ENCODE results near the gene TJP1.
"Not testable (repeated sequence)": the region's sequence is repeated elsewhere in the genome, so short reads cannot be mapped to it uniquely, and the experiment has no call there.

Gene TJP1

GRCh38 chr15:29700296-29700695, 122.0 kb downstream of the TJP1 start:
- DNase-seq (ENCODE audit: low read depth): no peak

DNA sequence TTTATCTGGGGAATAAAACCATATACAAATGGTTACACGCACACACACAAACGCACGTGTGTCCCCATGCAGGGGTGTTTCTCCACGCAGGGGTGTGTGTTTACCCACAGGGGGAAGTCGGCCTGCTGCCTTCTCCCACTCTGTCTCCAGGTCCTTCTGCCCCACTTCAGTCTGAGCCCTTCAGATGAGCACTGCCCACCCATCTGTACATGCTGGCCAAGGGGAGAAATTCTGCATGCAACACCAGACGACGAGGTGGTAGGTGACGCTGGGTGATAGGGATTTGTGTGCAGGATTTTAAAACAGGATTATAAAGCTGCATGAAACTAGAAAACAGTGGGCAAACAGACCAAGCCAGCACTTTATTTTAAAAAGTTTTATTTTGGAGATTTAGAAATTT, 122.5 kb downstream of the TJP1 start:
- DNase-seq (ENCODE audit: low read depth): no peak

GRCh38 chr15:29698030-29698701, 124.1 kb downstream of the TJP1 start:
- no peak for DNase-seq (ENCODE audit: low read depth)

DNA sequence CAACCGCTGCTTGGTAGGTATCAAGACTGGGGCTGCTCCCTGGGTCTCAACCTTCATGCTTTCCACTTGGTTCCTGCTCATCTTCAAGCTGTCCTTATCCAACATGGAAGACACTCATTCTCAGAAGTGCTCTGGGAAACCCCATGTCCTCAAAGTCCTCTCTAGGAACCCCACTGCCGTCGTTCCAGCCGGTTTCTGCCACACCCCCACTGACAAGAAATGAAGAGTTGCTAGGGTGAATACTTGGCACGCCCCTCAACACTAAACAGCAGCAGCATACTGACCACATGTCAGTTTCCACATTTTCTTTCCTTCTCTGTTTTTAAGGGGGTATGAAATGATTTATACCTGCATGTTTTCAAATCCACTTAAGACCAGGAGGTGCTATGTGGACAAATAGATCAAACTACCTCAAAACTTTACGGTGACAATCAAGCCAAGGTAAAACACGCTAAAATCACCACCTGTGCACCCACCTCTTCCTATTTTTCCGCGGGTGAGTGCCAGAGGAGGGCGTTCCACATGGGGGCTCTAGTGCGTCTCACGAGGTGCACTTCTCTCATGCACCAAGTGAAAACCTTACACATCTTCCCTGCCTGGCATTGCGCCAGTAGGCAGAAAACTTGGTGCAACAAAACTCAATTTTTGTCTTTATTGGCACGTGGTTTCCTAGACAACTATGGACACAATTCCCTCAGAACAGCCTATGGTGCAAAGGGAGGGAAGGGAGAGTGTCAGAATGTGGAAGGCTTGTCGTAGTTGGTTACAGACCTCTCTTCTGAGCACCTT, 125.1 kb downstream of the TJP1 start:
- DNase-seq (ENCODE audit: low read depth): no peak

DNA sequence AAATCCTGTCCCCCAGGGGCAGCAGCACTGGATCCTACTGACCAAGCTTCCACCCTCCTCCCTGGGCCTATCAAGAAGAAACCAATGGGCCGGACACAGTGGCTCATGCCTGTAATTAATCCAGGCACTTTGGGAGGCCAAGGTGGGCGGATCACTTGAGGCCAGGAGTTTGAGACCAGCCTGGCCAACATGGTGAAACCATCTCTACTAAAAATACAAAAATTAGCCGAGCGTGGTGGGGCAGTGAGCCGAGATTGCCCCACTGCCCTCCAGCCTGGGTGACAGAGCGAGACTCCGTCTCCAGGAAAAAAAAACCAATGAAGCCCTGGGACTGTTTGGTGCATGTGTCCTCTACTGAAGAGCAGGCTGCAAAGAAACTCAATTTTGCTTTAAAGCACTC, 125.8 kb downstream of the TJP1 start:
- not testable (repeated sequence) for DNase-seq (ENCODE audit: low read depth)

DNA sequence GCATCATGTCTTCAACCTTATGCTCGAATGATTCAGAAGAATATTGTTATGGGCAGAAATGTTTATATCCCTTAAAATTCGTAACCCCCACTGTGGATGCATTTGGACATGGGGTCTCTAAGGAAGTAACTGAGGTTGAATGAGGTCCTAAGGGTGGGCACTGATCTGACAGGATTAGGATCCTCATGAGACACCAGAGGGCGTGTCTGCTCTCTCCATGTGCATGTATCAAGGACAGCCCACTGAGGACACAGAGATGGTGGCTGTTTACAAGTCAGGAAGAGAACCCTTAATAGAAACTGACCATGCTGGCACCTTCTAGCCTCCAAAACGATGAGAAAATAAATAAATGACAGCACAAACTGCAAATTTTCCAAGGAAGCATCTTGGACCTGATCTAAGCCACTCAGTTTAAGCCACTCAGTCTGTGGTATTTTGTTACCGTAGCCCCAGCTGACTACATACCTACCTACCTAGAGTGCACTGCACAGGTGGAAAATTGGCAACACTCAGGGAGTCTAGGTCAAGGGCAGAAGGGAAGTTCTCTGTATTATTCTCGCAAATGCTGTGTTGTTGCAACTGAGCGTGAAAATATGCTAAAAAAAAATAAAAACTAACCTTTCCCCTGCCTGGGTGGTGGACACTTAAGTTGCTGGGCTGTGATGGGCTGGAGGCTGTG, 126.6 kb downstream of the TJP1 start:
- DNase-seq (ENCODE audit: low read depth): no peak

GRCh38 chr15:29693225-29693624, 129.0 kb downstream of the TJP1 start:
- no peak for DNase-seq (ENCODE audit: low read depth)

DNA sequence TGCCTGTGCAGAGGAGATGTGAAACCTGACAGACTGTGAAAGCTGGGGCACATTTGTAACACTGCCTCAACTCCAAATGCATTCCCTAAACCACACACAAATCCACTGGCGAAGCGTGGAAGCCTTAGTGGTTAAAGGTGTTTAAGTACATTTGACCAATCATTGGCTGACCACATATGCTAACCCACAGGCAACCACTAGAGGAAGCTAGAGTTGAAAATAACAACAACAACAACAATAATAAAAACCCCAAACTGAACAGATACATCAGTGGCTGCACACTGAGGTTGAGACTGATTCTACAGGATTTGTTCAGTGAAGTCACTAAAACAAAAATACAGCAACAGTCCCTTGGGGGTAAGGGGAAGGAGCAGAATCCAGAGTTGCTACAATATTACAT, 129.7 kb downstream of the TJP1 start:
- no peak for DNase-seq (ENCODE audit: low read depth)

DNA sequence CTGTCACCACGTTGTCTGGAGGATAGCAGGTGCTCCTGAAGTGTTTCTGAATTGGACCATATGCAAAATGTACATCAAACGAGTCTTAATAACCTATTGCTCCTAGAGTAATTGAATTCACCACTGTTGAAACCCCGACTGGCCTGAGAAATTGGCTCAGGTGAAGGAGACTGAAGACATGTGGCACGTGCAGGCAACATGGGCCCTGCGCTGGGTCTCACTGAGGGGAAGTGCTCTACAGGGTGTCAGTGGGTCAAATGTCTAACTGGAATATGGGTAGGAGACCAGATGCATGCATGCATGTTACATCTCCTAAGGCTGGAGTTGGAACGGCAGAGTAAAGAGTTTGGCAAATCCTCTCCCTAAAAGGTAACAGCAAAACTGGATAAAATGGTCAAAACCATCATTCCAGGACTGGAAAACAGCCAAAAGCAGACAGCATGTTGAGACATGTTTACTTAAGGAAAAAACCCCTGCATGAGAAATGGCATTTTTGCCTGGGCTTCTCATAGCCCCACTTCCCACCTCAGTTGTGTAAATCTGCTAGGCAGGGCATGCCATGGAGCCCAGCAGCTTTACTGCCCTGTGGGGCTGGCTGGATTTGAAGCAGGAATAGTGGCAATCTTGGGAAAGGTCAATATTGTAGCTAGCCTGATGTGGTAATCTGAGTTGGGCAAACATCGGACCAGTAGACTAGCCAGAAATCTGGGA, 131.3 kb downstream of the TJP1 start:
- DNase-seq (ENCODE audit: low read depth): no peak

DNA sequence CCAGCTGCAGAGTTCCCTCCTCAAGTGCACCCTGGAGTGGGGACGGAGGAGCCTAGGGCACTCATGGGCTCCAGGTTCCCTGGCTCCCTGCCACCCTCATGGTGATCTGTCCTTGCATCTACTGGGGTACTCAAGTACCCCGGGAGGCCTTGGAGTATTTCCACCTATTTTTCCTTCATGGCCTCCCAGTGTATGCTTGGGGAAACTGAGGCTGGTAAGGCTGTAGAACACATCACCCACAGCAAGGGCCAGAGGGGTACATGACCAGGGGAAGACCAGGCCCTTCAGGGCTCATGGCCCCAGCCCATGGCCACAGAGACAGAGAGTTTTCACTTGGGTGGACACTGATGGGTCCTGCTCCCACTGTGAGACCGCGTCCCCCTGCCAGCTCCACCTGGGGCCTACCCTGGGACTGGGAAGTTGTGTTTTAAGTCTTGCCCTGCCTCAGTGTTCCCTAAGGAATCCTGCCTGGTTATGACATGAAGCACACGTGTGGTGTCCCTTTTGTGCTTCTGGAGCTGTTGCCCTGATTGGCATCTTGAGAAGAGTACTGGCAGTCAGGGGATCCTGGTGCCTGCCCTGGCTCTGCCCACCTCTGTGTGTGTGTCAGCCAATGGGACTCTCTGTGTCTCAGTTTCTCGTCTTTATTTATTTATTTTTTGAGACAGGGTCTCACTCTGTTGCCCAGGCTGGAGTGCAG, 132.8 kb downstream of the TJP1 start:
- DNase-seq (ENCODE audit: low read depth): no peak

- DNase-seq (ENCODE audit: low read depth): no peak
Observed at GRCh38 chr15:29688506-29689286, 133.6 kb downstream of the TJP1 start.

GRCh38 chr15:29687939-29688505, 134.2 kb downstream of the TJP1 start:
- no peak for DNase-seq (ENCODE audit: low read depth)

DNA sequence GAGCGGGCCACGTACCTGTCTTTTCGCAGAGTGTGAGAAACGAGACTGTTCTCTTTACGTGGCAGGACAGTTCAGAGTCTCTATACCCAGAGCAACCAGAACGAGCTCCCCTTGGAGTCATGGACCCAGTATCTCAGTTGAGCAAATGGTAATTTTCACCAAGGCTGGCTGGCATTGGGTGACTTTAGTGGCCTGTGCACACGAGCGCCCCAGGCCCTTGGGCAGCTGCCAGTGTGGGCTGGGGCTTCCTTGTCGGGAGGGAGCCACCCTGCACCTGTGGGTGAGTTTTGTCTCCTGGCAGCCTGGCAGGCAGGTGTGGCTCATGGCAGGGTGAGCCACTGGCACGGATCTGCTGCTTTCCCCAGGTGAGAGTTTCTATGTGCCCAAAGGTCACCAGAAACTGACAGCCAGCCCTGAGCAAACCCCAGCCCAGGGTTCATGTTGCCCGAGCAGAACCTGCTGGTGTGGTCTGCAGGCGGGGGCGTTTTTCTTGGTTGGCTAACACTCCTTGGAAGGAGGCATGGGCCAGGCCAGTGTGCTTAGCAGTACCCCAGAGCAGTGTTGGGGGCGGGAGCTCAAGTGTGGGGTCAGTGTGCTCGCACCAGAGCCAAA, 135.0 kb downstream of the TJP1 start:
- no peak for DNase-seq (ENCODE audit: low read depth)

DNA sequence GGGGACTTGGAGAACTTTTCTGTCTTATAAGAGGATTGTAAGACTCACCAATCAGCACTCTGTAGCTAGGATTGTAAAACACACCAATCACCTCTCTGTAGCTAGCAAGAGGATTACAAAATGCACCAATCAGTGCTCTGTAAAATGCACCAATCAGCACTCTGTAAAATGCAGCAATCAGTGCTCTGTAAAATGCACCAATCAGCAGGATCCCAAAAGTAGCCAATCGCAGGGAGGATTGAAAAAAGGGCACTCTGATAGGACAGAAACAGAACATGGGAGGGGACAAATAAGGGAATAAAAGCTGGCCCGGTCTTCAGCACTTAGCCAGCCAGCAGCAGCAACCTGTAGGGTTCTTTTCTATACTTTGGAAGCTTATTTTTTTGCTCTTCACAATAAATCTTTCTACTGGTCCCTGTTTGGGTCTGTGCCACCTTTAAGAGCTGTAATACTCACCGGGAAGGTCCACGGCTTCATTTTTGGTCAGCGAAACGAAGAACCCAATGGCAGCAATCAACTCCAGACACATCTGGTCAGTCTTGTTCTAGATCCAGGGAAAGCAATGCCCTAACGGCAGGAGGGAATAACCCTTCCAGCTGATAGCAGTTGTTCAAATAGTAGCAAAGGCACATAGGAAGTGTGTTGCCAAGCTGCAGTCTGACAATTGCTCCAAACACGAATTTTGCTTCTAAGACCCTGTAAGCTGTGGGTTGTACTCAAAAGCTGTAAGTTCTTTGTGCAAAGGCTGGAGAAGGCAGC, 135.6 kb downstream of the TJP1 start:
- DNase-seq (ENCODE audit: low read depth): no peak

- DNase-seq (ENCODE audit: low read depth): no peak
Observed at GRCh38 chr15:29686079-29686425, 136.2 kb downstream of the TJP1 start.

DNA sequence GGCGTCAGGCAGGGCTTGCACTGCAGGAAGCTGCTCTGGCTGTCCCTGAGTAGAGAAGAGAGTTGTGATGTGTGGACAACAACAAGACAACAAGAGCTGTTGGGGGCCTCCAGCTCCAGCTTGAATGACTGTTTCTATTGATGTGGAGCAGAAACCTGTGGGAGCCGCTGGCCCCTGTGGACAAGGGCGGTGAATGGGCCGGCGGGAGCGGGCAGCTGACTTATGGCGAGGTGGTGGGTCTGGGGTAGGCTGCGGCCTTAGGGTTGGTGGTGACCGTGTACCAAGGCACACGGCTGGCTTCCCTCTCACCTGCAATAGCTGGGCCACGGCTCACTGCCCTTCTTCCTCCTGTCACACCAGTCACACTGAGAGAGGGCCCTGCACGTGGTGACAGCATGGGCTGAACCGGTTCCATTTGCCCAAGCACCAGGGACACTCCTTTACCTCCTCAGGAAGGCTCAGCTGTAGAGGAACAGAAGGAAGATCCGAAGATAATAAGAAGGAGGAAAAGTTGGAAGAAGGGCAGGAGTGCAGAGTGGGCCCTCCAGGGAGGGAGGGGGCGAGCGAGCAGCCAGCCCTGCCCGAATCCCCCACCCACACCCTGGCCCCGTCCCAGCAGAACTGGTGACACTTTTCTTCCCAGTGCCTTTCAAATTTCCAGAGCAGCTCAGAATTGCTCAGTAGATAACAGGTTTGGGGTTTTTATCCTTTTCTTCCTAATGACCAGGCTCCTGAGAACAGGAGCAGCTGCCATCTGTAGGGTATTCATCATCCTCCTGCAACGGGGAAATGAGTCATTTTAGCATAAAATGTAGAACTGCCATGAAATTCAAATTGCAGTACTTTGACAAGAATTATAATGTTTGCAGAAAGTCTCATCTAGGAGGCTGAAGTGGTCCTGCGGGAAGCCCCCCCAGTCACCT, 136.9 kb downstream of the TJP1 start:
- DNase-seq (ENCODE audit: low read depth): no peak

DNA sequence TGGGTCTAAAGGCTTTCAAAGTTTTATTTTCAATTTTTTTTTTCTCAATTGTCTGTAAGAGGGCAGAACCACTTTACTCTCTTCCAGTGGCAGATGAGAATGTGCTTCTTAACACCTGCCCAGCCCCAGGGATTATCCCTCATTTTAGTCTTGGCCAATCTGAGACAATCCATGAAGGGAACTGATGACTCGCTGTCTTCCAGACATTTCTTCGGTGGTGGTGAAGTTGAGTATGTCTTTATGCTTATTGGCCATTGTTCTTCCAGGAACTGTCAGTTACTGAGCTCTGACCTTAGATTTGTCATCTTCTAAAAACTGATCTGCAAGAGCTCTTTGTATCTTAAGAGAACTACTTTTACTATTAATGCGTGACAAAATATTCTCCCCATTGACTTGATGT, 139.5 kb downstream of the TJP1 start:
- no peak for DNase-seq (ENCODE audit: low read depth)

DNA sequence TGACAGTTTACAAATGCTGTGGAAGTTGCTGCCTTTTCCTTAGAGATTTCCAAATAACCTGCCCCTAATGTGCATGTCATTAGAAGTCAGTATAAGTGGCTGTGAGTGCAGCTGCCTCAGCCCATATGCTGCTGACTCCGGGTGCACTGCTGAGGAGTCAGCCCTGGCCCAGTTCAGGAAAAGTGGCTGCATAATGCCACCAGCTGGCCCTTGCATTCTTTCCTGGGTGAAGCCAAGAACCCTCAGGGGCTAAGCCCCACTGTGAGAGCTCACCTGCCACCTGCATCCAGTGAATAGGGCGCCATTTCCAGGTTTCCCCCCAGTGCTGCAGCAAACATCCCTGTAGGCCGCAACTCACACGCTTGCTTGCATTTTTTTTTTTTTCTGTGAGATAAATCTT, 139.9 kb downstream of the TJP1 start:
- DNase-seq (ENCODE audit: low read depth): no peak

DNA sequence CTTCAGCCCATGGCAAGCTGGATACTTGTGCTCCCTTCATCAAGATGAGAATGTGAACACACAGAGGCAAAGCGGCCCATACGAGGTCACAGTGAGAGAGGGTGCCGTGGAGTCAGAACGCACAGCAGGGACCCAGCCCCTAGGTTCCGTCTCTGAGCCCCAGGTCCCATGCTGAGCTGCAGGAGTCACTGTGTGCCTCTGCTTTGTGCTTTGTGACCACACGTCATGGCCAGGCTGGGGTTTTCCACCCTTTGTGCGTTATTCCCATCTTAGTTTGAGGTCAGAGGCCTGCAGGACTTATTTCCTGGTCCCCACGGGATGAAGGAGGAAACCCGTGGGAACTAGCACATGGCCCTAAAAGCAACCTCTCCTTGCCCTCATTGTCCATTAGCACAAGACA, 140.3 kb downstream of the TJP1 start:
- no peak for DNase-seq (ENCODE audit: low read depth)

Measured in activated T-cell treated with anti-CD3 and anti-CD28 coated beads for 48 hours (primary cell).